Natural killer cell treated with Interleukin-12 subunit alpha and Interleukin-12 subunit beta and Interleukin-15 and Interleukin-18, amount 100 ng/mL, for 72 hours (primary cell): ENCODE measurements around the gene HORMAD2. TPM values are rescaled to one million over a fixed set of nuclear protein-coding genes. Genes with fewer than 3 reads are reported as not detected.

Source experiments
- ATAC-seq, 2 donors: fragments of 150-1000 bp; cut with Tn5 transposase in 1 of 2; sonication (Bioruptor Pico), chemical (Tn5 transposase) in 1 of 2; 2 replicates each; pipeline ENCODE4 v1.10.0; 2021
- DNase-seq: peaks from one replicate; pipeline ENCODE4 v3.0.0; 2022; ENCODE audit warnings: low spot score
- H3K27ac Mint-ChIP-seq, 2 donors: 1 replicate in 1 of 2; 2 replicates in 1 of 2; pipeline ENCODE4 v1.8.0; 2022; ENCODE audit warnings: mixed read lengths in 2 of 2, mild to moderate bottlenecking in 1 of 2, moderate library complexity in 1 of 2
- H3K27me3 Mint-ChIP-seq, 2 donors: 1 replicate in 1 of 2; 2 replicates in 1 of 2; pipeline ENCODE4 v1.8.0; 2022; ENCODE audit warnings: mixed read lengths in 2 of 2
- H3K36me3 Mint-ChIP-seq: one replicate; pipeline ENCODE4 v1.8.0; 2022; ENCODE audit warnings: mixed read lengths
- H3K4me1 Mint-ChIP-seq, 2 donors: 1 replicate in 1 of 2; 2 replicates in 1 of 2; pipeline ENCODE4 v1.8.0; 2022; ENCODE audit warnings: low read depth in 2 of 2, mixed read lengths in 2 of 2, mild to moderate bottlenecking in 1 of 2
- H3K4me3 Mint-ChIP-seq: one replicate; pipeline ENCODE4 v1.8.0; 2022; ENCODE audit warnings: mixed read lengths
- H3K9me3 Mint-ChIP-seq: 2 replicates; pipeline ENCODE4 v1.8.0; 2022; ENCODE audit warnings: mixed read lengths
- total RNA-seq, 2 donors: library from RNA; stranded (reverse); gene quantifications; one replicate each; pipeline ENCODE4 v1.2.3, GENCODE V29; 2022

The HORMAD2 gene
- total RNA-seq, 2 donors from 2014 or later = not detected

- ATAC-seq (no peak), DNase-seq (no peak)
- H3K27me3 Mint-ChIP-seq = no peaks in the 10 kb centered on the region
- no peaks in the 10 kb centered on the region for H3K36me3 Mint-ChIP-seq
- peak overlapping the region; percentile 36 for H3K4me3 Mint-ChIP-seq
- H3K9me3 Mint-ChIP-seq = no peaks in the 10 kb centered on the region
- peaks cover 62 to 68% of the 10 kb centered on the region in 2 donors for H3K4me1 Mint-ChIP-seq
- peak overlapping the region in 1 of 2 donors; percentile 75 for H3K27ac Mint-ChIP-seq
Observed at GRCh38 chr22:30222321-30222720, 142.1 kb downstream of the HORMAD2 start.

GRCh38 chr22:30223303-30223702 lies 143.0 kb downstream of the HORMAD2 start:
- DNase-seq (peak; percentile 66), ATAC-seq (peak; percentile 73 to 74)
- peak overlapping the region; percentile 66 for H3K4me3 Mint-ChIP-seq
- no peaks in the 10 kb centered on the region for H3K27me3 Mint-ChIP-seq
- H3K4me1 Mint-ChIP-seq = peaks cover 61 to 76% of the 10 kb centered on the region in 2 donors
- H3K36me3 Mint-ChIP-seq = no peaks in the 10 kb centered on the region
- no peaks in the 10 kb centered on the region for H3K9me3 Mint-ChIP-seq
- peak overlapping the region; percentile 70 to 81 for H3K27ac Mint-ChIP-seq

- H3K36me3 Mint-ChIP-seq = no peaks in the 10 kb centered on the region
- no peak for ATAC-seq
Observed at GRCh38 chr22:30224161-30224857, 144.0 kb downstream of the HORMAD2 start.

GRCh38 chr22:30225220-30225927 lies 145.1 kb downstream of the HORMAD2 start:
- no peak for DNase-seq
- Mint-ChIP-seq H3K27me3 (no peaks in the 10 kb centered on the region), H3K9me3 (no peaks in the 10 kb centered on the region), H3K27ac (peak overlapping the region; percentile 43 to 78), H3K4me3 (no peak overlapping the region), H3K4me1 (peaks cover 53 to 66% of the 10 kb centered on the region in 2 donors), H3K36me3 (no peaks in the 10 kb centered on the region)
- no peak for ATAC-seq

More at GRCh38 chr22:30224161-30224857, 144.0 kb downstream of the HORMAD2 start:
- no peaks in the 10 kb centered on the region for H3K27me3 Mint-ChIP-seq
- H3K4me1 Mint-ChIP-seq = peaks cover 62 to 77% of the 10 kb centered on the region in 2 donors
- H3K27ac Mint-ChIP-seq = peak overlapping the region; percentile 70 to 81
- no peak overlapping the region for H3K4me3 Mint-ChIP-seq
- H3K9me3 Mint-ChIP-seq = no peaks in the 10 kb centered on the region
- no peak for DNase-seq

- Mint-ChIP-seq H3K4me1 (peaks cover 43 to 56% of the 10 kb centered on the region in 2 donors), H3K4me3 (no peak overlapping the region), H3K36me3 (no peaks in the 10 kb centered on the region), H3K9me3 (no peaks in the 10 kb centered on the region), H3K27me3 (no peaks in the 10 kb centered on the region), H3K27ac (peak overlapping the region in 1 of 2 donors; percentile 41)
- DNase-seq (no peak), ATAC-seq (no peak)
Observed at GRCh38 chr22:30226192-30226832, 146.0 kb downstream of the HORMAD2 start.

Other genes with a start within 250 kb of the HORMAD2 start
- gene ASCC2, start 242.2 kb upstream of the HORMAD2 start, total RNA-seq = 100 to 1,000 TPM; 102 to 124 TPM
- 10 to 100 TPM; 33.9 to 38.3 TPM for gene MTMR3, start 197.3 kb upstream of the HORMAD2 start, total RNA-seq
- gene LIF, start 166.3 kb downstream of the HORMAD2 start, total RNA-seq = 100 to 1,000 TPM in 1 of 2 donors, 10 to 100 TPM in 1; 63.3 to 125 TPM
- 10 to 100 TPM; 15.5 to 38.7 TPM for gene OSM, start 186.4 kb downstream of the HORMAD2 start, total RNA-seq
- 1 to 10 TPM; 4.0 to 4.4 TPM for gene CASTOR1, start 209.0 kb downstream of the HORMAD2 start, total RNA-seq
- gene TBC1D10A, start 246.5 kb downstream of the HORMAD2 start, total RNA-seq = 10 to 100 TPM; 13.9 to 28.3 TPM